ENCODE data around the gene GAK.

DNA sequence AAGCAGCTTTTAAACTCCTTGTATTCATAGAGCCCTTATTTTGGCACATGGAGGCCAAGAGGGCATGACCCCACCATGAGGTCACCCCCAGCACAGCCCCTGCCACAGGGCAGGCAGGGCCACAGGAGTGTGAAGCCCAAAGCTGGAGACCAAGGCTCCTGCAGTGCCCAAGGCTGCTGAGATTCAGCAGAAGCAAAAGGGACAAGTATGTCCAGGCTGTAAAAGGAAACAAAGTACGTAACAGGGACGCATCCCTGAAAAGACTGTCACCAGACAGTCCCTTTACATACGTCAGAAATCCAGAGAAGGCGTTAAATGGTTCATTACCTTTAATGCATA lies 18.9 kb downstream of the GAK start:
- TF ChIP-seq, protein P1, sequence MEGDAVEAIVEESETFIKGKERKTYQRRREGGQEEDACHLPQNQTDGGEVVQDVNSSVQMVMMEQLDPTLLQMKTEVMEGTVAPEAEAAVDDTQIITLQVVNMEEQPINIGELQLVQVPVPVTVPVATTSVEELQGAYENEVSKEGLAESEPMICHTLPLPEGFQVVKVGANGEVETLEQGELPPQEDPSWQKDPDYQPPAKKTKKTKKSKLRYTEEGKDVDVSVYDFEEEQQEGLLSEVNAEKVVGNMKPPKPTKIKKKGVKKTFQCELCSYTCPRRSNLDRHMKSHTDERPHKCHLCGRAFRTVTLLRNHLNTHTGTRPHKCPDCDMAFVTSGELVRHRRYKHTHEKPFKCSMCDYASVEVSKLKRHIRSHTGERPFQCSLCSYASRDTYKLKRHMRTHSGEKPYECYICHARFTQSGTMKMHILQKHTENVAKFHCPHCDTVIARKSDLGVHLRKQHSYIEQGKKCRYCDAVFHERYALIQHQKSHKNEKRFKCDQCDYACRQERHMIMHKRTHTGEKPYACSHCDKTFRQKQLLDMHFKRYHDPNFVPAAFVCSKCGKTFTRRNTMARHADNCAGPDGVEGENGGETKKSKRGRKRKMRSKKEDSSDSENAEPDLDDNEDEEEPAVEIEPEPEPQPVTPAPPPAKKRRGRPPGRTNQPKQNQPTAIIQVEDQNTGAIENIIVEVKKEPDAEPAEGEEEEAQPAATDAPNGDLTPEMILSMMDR (IDR thresholded peaks at IDR 0.05), result no peak
- no peak for TF ChIP-seq POLR2A (IDR thresholded peaks at IDR 0.05)
